Caco-2 (cell line): ENCODE data around the gene OSMR. TPM values are rescaled to one million over a fixed set of nuclear protein-coding genes. Genes with fewer than 3 reads are reported as not detected.

ENCODE experiments used
- BruUV-seq: library from RNA; stranded (reverse); fragments of 400-500 nt; replicated peaks from 2 replicates; lab custom pipeline; 2021; lab: Mats Ljungman, UMichigan
- CTCF ChIA-PET: fragments of 300-600 bp; sonication (Branson Sonifier 250); formaldehyde crosslinking; loops from one replicate; lab custom pipeline; 2022; ENCODE audit warnings: antibody characterized with exemption; lab: Charles Lee
- POLR2A ChIA-PET: fragments of 300-600 bp; sonication (Branson Sonifier 250); formaldehyde crosslinking; loops from one replicate; lab custom pipeline; 2022; ENCODE audit warnings: antibody characterized with exemption; lab: Charles Lee
- DNase-seq, 2 experiments: peaks; one replicate each; pipeline versions ENCODE4 v3.0.0 to v3.0.0-alpha.2; 2020 to 2022
- H3K27me3 ChIP-seq: replicated peaks from 2 replicates; pipeline ENCODE4 v1.6.0; 2011; ENCODE audit warnings: low read length; ENCODE audit not compliant: control insufficient read depth, insufficient read depth
- H3K36me3 ChIP-seq: 2 replicates; pipeline ENCODE4 v1.5.1; 2011; ENCODE audit warnings: low read length; ENCODE audit not compliant: control insufficient read depth, insufficient read depth
- H3K4me1 ChIP-seq: fragments of 250-450 bp; sonication (Bioruptor Pico); 2 replicates; pipeline ENCODE4 v1.5.1; 2020; ENCODE audit warnings: mild to moderate bottlenecking
- H3K4me3 ChIP-seq: 2 replicates; pipeline ENCODE4 v1.5.1; 2011; ENCODE audit warnings: low read depth, mild to moderate bottlenecking, control low read depth, low read length
- H3K9me3 ChIP-seq: fragments of 250-450 bp; sonication (Bioruptor Pico); 2 replicates; pipeline ENCODE4 v1.5.1; 2020; ENCODE audit warnings: mild to moderate bottlenecking, moderate library complexity
- H3K27ac Mint-ChIP-seq: one replicate; pipeline ENCODE4 v1.8.0; 2022; ENCODE audit warnings: mixed read lengths; ENCODE audit not compliant: unreplicated experiment
- H3K27me3 Mint-ChIP-seq: one replicate; pipeline ENCODE4 v1.8.0; 2022; ENCODE audit warnings: mixed read lengths; ENCODE audit not compliant: insufficient read depth, unreplicated experiment
- H3K36me3 Mint-ChIP-seq: one replicate; pipeline ENCODE4 v1.8.0; 2022; ENCODE audit warnings: mild to moderate bottlenecking, mixed read lengths; ENCODE audit not compliant: insufficient read depth, unreplicated experiment
- H3K4me1 Mint-ChIP-seq: one replicate; pipeline ENCODE4 v1.8.0; 2022; ENCODE audit warnings: low read depth, mixed read lengths; ENCODE audit not compliant: unreplicated experiment
- H3K4me3 Mint-ChIP-seq: one replicate; pipeline ENCODE4 v1.8.0; 2022; ENCODE audit warnings: mild to moderate bottlenecking, moderate library complexity, mixed read lengths; ENCODE audit not compliant: unreplicated experiment
- H3K9me3 Mint-ChIP-seq: one replicate; pipeline ENCODE4 v1.8.0; 2022; ENCODE audit warnings: mixed read lengths; ENCODE audit not compliant: unreplicated experiment
- CTCF ChIP-seq, 2 experiments: fragments of 200-600 bp in 1 of 2; IDR thresholded peaks; 1 replicate in 1 of 2; 2 replicates in 1 of 2; pipeline versions ENCODE4 v1.5.1 to v1.8.0; 2011 to 2022; ENCODE audit warnings: antibody characterized with exemption in 1 of 2, control low read depth in 1 of 2, inconsistent platforms in 1 of 2, low read depth in 1 of 2, low read length in 1 of 2, mild to moderate bottlenecking in 1 of 2, moderate library complexity in 1 of 2; ENCODE audit not compliant: insufficient read depth in 1 of 2, severe bottlenecking in 1 of 2, unreplicated experiment in 1 of 2
- intact Hi-C: fragments of 100-400 bp; cut with micrococcal nuclease; formaldehyde crosslinking; loops from one replicate; pipeline ENCODE4 v1.10.0; 2022; ENCODE audit not compliant: unreplicated experiment
- total RNA-seq: library from RNA; stranded (reverse); gene quantifications from 2 replicates; pipeline ENCODE4 v1.2.3, GENCODE V29; 2022

The OSMR gene
- total RNA-seq, 1 experiment from 2014 or later: 0.11 TPM

GRCh38 chr5:38906503-38906902, 60.7 kb downstream of the OSMR start:
- peaks cover 16% of the 10 kb centered on the region for H3K9me3 Mint-ChIP-seq
- H3K9me3 ChIP-seq: no peaks in the 10 kb centered on the region
- POLR2A ChIA-PET: no interaction called here
- H3K27ac Mint-ChIP-seq: no peak overlapping the region
- no peak for DNase-seq
- H3K4me1 Mint-ChIP-seq: no peaks in the 10 kb centered on the region
- no peaks in the 10 kb centered on the region for H3K4me1 ChIP-seq
- CTCF ChIA-PET: no interaction called here
- BruUV-seq: no TSS peak
- no peaks in the 10 kb centered on the region for H3K36me3 ChIP-seq
- no peaks in the 10 kb centered on the region for H3K36me3 Mint-ChIP-seq
- intact Hi-C loops: no loop called here
- no peaks in the 10 kb centered on the region for H3K27me3 ChIP-seq
- no peak overlapping the region for H3K4me3 Mint-ChIP-seq
- TF ChIP-seq CTCF (IDR thresholded peaks at IDR 0.05; ENCODE audit: insufficient read depth in 1 of 2, low read depth in 1 of 2, low read length in 1 of 2, severe bottlenecking in 1 of 2, unreplicated experiment in 1 of 2): no peak
- H3K4me3 ChIP-seq: no peak overlapping the region
- H3K27me3 Mint-ChIP-seq: peaks cover 16% of the 10 kb centered on the region

- peaks cover 16% of the 10 kb centered on the region for H3K9me3 Mint-ChIP-seq
- no peak for DNase-seq
- ChIA-PET POLR2A (no interaction called here), CTCF (no interaction called here)
- intact Hi-C loops: no loop called here
- Histone ChIP-seq H3K27me3 (no peaks in the 10 kb centered on the region), H3K4me1 (no peaks in the 10 kb centered on the region), H3K4me3 (no peak overlapping the region), H3K36me3 (no peaks in the 10 kb centered on the region), H3K9me3 (no peaks in the 10 kb centered on the region)
- H3K36me3 Mint-ChIP-seq: no peaks in the 10 kb centered on the region
- no peak overlapping the region for H3K27ac Mint-ChIP-seq
- no peak for TF ChIP-seq CTCF (IDR thresholded peaks at IDR 0.05; ENCODE audit: insufficient read depth in 1 of 2, low read depth in 1 of 2, low read length in 1 of 2, severe bottlenecking in 1 of 2, unreplicated experiment in 1 of 2)
- no peaks in the 10 kb centered on the region for H3K4me1 Mint-ChIP-seq
- H3K27me3 Mint-ChIP-seq: peaks cover 20% of the 10 kb centered on the region
- H3K4me3 Mint-ChIP-seq: no peak overlapping the region
- no TSS peak for BruUV-seq
Observed at GRCh38 chr5:38911933-38912332, 66.1 kb downstream of the OSMR start.

DNA sequence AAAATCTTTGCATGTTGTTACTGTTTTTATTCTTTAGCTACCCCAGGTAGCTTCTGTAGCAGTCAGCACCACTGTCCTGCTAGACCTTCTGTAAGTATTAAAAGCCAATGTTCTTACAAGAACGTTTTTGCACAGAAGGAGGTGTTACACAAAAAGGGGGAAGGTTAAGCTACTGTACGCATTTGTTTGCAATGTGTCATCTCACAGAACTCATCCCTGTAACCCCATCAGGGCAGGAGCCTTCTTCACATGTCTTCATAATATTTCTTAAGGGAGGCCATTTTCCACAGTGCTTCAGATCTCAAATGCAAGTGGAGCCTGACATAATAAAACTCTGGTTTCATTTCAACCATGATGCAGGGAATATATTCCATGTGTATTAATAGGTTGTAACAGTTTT, 67.9 kb downstream of the OSMR start:
- H3K4me1 ChIP-seq: no peaks in the 10 kb centered on the region
- intact Hi-C loops: no loop called here
- POLR2A ChIA-PET: no interaction called here
- H3K27me3 ChIP-seq: no peaks in the 10 kb centered on the region
- Mint-ChIP-seq H3K4me1 (no peaks in the 10 kb centered on the region), H3K4me3 (no peak overlapping the region), H3K27me3 (peaks cover 18% of the 10 kb centered on the region), H3K9me3 (peaks cover 12% of the 10 kb centered on the region), H3K27ac (no peak overlapping the region), H3K36me3 (no peaks in the 10 kb centered on the region)
- BruUV-seq: no TSS peak
- CTCF ChIA-PET: no interaction called here
- TF ChIP-seq CTCF (IDR thresholded peaks at IDR 0.05; ENCODE audit: insufficient read depth in 1 of 2, low read depth in 1 of 2, low read length in 1 of 2, severe bottlenecking in 1 of 2, unreplicated experiment in 1 of 2): no peak
- no peaks in the 10 kb centered on the region for H3K9me3 ChIP-seq
- H3K4me3 ChIP-seq: no peak overlapping the region
- no peaks in the 10 kb centered on the region for H3K36me3 ChIP-seq
- DNase-seq: no peak
